HUDEP-2 (cell line): ENCODE measurements around the gene TANGO6.

Source experiments
- DNase-seq, 76 experiments: peaks; one replicate each; lab custom pipeline; 2025; ENCODE audit not compliant: unreplicated experiment in 76 of 76; lab: John Stamatoyannopoulos, UW

The TANGO6 gene

GRCh38 chr16:69131839-69132423 lies 288.6 kb downstream of the TANGO6 start:
- peak in 64 of 76 experiments; percentile 7 to 83 (median 65) for DNase-seq

GRCh38 chr16:69132424-69133252 lies 289.3 kb downstream of the TANGO6 start, which contains the start of the genes CHTF8 and UTP4:
Gene CHTF8 (minus strand): TSS chr16:69132588. CDS start chr16:69121458, 11,130 bp downstream.
Gene UTP4 (plus strand): TSS chr16:69132649. CDS start chr16:69133460, 811 bp downstream.
- DNase-seq, result peak in 71 of 76 experiments; percentile 6 to 85 (median 67)

GRCh38 chr16:69133373-69133954 lies 290.1 kb downstream of the TANGO6 start:
- DNase-seq, result no peak
